ENCODE measurements around the gene TFF3. TPM values are rescaled to one million over a fixed set of nuclear protein-coding genes. Genes with fewer than 3 reads are reported as not detected.

Gene TFF3
- total and polyA plus RNA-seq, 2 experiments from 2014 or later, result 1.2 to 3.3 TPM

- Histone ChIP-seq H3K9me2 (ENCODE audit: insufficient read depth) (no peaks in the 10 kb centered on the region), H3K36me3 (ENCODE audit: insufficient read depth) (no peaks in the 10 kb centered on the region), H3F3A (replicated peaks; ENCODE audit: low read depth) (no peaks in the 10 kb centered on the region), H3K4me1 (ENCODE audit: insufficient read depth) (0 out of 2 replicates have a peak, but pooled peaks cover 15% of the 10 kb centered on the region), H3K79me2 (replicated peaks; ENCODE audit: insufficient read depth) (no peaks in the 10 kb centered on the region), H3K27ac (ENCODE audit: low read depth) (no peak overlapping the region), H3K27me3 (ENCODE audit: insufficient read depth) (no peaks in the 10 kb centered on the region), H4K20me1 (replicated peaks; ENCODE audit: insufficient read depth) (no peaks in the 10 kb centered on the region), H3K4me3 (no peak overlapping the region), H2AFZ (no peak overlapping the region), H3K4me2 (no peak overlapping the region)
- TF ChIP-seq ETS1 (IDR thresholded peaks at IDR 0.05) (no peak), CTCF (conservative IDR thresholded peaks at IDR 0.05; ENCODE audit: low read depth in 2 of 2) (no peak), EZH2phosphoT487 (IDR thresholded peaks at IDR 0.05; ENCODE audit: unreplicated experiment) (no peak), ZNF331 (CRISPR knock-in tag; IDR thresholded peaks at IDR 0.05; ENCODE audit: low read depth) (no peak), EZH2 (IDR thresholded peaks at IDR 0.05; ENCODE audit: low read depth, unreplicated experiment) (no peak), ZNF462 (CRISPR knock-in tag; IDR thresholded peaks at IDR 0.05) (no peak), ZNF114 (CRISPR knock-in tag; IDR thresholded peaks at IDR 0.05) (no peak), STAT1 (IDR thresholded peaks at IDR 0.05; ENCODE audit: unreplicated experiment) (no peak)
- DNase-seq (ENCODE audit: low spot score) (no peak), ATAC-seq (no peak)
- H3K9me3 Mint-ChIP-seq, result peaks cover 36% of the 10 kb centered on the region
- H3K36me3 Mint-ChIP-seq (ENCODE audit: low read depth), result peaks cover 29% of the 10 kb centered on the region
- no peaks in the 10 kb centered on the region for H3K27me3 Mint-ChIP-seq (ENCODE audit: insufficient read depth, low read depth, poor library complexity)
- no peak overlapping the region for H3K4me3 Mint-ChIP-seq
- H3K4me1 Mint-ChIP-seq, result peaks cover 21% of the 10 kb centered on the region
- H3K27ac Mint-ChIP-seq, result no peak overlapping the region
Measured at GRCh38 chr21:42331660-42332059, 16.5 kb upstream of the TFF3 start.

Data from GM23338 (cell line).